H7 (cell line): ENCODE data around the gene PBX3. TPM values are rescaled to one million over a fixed set of nuclear protein-coding genes. Genes with fewer than 3 reads are reported as not detected.

Source experiments
- DNase-seq: peaks from one replicate; pipeline ENCODE4 v3.0.0; 2012
- H3K27me3 ChIP-seq: 2 replicates; pipeline ENCODE4 v1.6.0; 2011; ENCODE audit warnings: mild to moderate bottlenecking, low read length; ENCODE audit not compliant: control insufficient read depth, insufficient read depth
- H3K36me3 ChIP-seq: replicated peaks from 2 replicates; pipeline ENCODE4 v1.5.1; 2011; ENCODE audit warnings: low read length; ENCODE audit not compliant: control insufficient read depth, insufficient read depth
- H3K4me3 ChIP-seq: 2 replicates; pipeline ENCODE4 v1.5.1; 2011; ENCODE audit warnings: low read depth, mild to moderate bottlenecking, control low read depth, low read length, moderate library complexity; ENCODE audit not compliant: insufficient read depth
- total RNA-seq: library from RNA; depleted of rRNA; stranded (reverse); fragments of >200 nt; shearing (Covaris generic); gene quantifications from 2 replicates; pipeline ENCODE4 v1.2.3, GENCODE V29; 2014

Gene PBX3
- total RNA-seq, 1 experiment from 2014 or later: 46.9 TPM

DNA sequence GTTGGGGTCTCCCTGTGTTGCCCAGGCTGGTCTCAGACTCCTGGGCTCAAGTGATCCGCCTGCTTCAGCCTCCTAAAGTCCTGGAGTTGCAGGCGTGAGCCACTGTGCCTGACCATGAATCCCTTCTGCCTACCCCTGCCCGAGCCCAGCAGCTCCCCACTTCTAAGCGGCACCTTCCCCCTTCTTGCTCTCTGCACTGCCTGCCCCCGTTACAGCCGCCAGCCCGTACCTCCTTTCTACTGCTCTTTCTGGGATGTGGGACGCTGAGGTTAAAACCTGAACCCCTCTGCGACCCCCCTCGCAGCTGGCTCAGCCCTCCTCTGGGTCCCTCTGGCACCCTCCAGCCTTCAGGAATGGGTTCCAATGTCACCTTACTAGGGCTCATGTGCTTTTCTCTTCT lies 249.6 kb downstream of the PBX3 start:
- Histone ChIP-seq H3K27me3 (no peaks in the 10 kb centered on the region), H3K4me3 (no peak overlapping the region), H3K36me3 (no peaks in the 10 kb centered on the region)
- DNase-seq: no peak

DNA sequence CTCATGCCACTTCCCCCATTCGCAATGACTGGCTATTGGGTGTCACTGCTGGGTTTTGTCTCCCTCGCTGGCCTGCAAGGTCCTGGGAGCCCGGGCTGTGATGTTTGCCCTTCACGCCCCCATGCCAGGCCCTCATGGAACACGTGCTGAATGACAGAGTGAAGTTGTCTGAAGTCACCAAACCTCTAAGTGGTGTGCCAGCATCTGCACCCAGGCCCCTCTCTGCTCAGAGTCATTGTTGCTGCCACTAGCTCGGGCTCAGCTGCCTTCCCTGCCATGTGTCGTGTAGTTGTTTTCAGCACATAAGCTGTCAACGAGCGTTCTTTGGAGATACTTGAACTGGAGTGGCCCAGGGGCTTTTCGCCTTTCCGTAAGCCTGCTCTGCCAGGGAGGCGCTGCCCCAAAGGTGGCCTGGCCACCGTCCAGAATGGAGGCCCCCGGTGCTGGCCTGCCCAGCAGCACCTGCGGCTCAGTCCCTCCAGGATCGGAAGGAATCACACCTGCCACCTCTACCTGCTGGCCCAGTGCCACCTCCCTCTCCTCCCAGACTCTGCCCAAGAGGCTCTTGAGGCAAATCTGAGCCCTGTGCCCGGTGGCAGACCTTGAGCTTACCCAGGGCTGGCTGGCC lies 250.1 kb downstream of the PBX3 start:
- H3K27me3 ChIP-seq: no peaks in the 10 kb centered on the region
- H3K4me3 ChIP-seq: no peak overlapping the region
- peak; percentile 41 for DNase-seq
- H3K36me3 ChIP-seq: no peaks in the 10 kb centered on the region

DNA sequence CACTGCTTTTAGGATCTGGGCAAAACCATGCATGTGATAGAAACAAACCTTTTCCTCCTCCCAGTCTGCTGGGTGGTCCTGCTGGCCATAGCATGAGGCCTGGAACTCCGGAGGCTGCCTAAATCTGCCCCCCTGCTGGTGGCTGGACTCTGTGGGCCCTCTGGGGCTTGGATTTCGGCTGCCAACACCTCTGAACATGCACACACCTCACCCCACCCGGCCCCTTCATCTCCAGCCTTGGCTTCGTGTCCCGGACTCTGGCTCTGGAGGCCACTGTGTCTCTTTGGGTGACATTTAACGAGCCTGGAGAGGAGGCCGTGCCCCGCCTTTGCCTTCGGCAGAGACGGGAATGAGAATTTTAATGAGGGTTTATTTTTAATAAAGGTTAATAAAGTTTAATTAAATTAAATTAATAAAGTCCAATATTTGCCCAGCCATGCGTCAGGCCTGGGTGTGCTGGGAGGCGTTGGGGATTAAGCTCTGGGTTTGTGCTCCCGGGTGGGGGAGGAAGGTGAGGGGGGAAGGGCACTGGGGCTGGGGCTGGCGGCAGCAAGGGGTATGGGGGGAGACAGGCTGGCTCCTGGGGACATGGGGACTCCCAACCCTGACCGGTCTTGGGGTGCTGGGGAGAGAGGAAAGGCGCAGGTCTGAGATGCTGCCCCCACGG lies 251.8 kb downstream of the PBX3 start:
- peak; percentile 66 for DNase-seq
- Histone ChIP-seq H3K27me3 (no peaks in the 10 kb centered on the region), H3K4me3 (no peak overlapping the region), H3K36me3 (no peaks in the 10 kb centered on the region)

DNA sequence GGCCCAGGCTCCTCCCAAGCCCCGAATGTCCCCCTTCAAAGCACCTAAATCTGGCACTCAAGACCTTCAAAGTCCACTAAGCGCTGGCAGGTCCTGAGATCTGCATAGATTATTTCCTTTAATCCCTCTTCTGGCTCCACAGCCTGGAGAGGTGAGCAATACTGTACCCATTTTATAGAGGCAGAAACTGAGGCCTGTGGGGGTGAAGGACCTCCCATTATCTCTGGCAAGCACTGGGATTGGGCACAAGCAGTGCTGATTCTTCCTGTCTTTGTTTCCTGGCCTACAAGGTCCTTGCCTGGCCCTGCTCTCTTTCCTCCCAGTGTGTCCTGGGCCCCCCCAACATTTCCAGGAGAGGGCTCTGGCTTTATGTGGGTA lies 252.3 kb downstream of the PBX3 start:
- no peak for DNase-seq
- Histone ChIP-seq H3K27me3 (no peaks in the 10 kb centered on the region), H3K36me3 (no peaks in the 10 kb centered on the region), H3K4me3 (no peak overlapping the region)

DNA sequence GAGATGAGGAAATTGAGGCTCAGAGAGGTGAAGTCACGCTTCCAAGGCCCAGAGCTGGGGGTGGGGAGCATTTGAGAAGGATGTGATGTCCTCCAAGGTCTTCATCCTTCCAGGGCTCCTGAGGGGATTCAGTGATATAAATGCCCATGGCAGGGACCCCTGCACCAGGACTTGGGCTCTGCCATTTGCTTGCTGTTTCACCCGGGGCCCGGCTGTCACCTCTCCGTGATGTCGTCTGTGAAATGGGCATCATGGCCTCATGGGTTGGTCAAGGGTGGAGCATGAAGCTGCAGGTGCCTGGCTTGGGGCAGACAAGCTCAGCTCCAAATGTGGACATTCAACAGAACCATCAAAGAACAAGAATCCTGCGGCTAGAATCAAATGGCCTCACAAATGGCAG lies 253.1 kb downstream of the PBX3 start:
- no peaks in the 10 kb centered on the region for H3K27me3 ChIP-seq
- no peak for DNase-seq
- no peak overlapping the region for H3K4me3 ChIP-seq
- no peaks in the 10 kb centered on the region for H3K36me3 ChIP-seq

DNA sequence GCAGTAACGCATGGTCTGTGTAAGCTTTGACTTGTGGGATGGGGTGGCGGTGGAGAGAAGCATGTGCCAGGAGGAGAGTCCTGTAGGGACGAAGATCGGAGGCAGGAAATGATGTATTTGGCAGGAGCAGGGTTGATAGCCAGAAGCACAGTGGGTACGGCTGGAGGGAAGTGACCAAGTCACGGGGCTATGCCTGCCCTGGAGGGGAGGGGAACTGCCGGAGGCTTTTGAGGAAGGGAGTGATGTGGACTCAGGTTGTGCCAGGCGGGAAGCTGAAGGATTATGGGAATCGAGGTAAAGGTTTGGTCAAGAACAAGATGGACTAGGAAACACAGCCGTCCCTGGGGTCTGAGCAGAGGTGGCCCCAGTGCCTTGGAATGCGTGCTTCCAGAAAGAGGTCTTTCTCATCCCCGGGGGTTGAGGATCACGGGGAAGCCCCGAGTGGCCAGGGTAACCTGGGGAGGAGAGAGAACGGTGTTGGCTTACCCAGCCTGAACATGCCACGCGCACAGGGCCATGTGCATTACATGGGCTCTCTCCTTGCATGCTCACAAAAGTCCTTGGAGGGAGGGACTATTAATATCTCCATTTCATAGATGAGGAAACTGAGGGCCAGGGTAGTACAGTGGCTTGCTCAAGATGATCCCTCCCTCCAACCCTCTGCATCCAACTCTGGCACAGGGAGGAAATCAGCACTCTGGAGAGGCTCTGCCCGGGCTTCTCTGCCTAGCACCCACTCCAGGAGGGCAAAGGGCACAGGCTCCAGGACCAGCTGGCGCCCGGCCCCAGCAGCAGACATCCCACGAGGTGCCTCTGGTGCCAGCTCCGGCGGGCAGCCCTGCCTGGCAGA lies 253.8 kb downstream of the PBX3 start:
- DNase-seq: peak; percentile 45
- Histone ChIP-seq H3K4me3 (no peak overlapping the region), H3K27me3 (no peaks in the 10 kb centered on the region), H3K36me3 (no peaks in the 10 kb centered on the region)

DNA sequence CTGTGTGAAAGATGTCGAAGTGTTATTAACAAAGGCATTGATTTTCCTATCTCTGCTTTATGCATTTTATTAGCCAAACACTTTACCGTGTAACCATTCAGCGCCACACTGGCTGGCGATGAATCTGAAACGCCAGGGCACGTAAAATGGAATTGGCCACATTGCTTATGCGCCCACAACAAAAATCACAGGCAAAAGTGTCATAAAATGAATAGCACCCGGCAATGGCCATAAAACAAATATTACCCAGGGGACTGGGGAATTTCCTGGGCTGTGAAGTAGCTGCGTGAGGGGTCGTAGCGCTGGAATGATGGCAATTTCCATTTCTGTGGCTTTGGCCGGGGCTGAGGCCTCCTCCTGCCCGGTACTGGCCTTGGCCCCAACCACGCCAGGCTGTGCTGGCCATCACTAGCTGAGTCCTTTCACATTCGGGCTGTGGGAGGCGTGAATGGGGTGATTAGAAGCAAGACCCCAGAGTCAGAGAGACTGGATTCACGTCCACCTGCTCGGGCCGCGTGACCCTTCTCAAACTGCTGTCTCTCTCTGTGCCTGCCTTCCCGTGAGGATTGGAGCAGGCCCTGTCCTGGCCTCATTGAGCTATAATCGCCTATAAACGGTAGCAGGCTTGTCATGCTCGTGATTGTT lies 254.5 kb downstream of the PBX3 start:
- Histone ChIP-seq H3K27me3 (no peaks in the 10 kb centered on the region), H3K4me3 (no peak overlapping the region), H3K36me3 (no peaks in the 10 kb centered on the region)
- DNase-seq: peak; percentile 47

DNA sequence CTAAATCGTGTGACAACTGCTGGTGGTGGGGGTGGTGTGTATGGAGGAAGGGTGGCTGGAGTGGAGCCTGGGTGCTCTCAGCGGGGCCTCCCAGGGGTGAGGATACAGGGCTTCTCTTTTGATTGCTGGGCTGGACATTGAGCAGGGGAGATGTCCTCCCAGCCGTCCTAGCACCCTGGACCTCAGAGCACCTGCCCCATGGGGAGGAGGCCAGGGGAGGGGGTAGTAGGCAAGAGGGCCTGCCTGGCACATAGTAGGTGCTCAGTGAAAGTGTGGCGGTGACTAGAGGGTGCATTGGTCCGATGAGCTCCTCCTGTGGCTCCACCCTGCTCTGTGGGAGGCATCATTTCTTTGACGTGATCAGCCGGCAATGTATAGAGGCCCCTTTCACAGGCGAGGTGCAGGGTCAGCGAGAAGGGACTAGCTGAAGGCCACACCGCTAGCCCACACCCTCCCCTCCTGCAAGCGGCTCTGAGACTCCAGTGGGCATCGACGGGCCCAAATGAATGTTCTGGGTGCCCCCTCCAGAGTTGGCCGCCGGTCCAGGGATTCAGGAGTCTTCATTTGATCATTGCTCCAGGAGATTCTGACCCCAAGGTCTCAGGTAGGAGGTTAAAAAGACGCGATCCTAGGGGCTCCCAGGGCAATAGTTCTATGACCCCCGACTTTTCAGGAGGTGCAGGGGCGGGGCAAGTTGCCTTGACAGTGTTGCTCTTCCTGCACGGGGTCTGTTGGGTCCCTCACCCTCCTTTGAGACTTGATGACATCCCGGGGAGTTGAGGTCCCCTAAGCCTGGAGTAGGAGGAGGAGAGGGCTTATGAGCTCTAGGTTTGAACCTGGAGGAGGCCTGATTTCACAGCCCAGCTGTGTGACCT lies 255.5 kb downstream of the PBX3 start:
- no peaks in the 10 kb centered on the region for H3K36me3 ChIP-seq
- no peaks in the 10 kb centered on the region for H3K27me3 ChIP-seq
- no peak overlapping the region for H3K4me3 ChIP-seq
- peak; percentile 42 for DNase-seq

DNA sequence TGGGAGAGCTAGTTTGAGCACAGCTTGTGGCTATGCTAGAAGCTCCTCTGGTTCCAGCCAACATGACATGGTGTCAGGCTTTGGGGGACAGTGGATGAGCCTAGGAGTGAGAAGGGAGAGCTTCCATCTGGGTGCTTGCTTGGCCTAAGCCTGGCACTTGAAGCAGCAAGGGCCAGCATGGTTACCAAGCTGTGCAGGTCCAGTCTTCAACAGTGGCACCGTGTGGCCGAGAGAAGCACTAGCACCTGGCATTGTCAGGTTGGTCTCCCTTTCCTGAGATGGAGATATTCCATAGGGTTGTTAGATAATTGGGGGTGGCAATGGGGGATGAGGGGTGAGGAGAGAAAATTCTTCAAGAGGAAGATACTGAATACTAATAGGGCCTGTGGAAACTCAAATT lies 261.9 kb downstream of the PBX3 start:
- DNase-seq: no peak
- no peak overlapping the region for H3K4me3 ChIP-seq
- no peaks in the 10 kb centered on the region for H3K36me3 ChIP-seq
- no peaks in the 10 kb centered on the region for H3K27me3 ChIP-seq

DNA sequence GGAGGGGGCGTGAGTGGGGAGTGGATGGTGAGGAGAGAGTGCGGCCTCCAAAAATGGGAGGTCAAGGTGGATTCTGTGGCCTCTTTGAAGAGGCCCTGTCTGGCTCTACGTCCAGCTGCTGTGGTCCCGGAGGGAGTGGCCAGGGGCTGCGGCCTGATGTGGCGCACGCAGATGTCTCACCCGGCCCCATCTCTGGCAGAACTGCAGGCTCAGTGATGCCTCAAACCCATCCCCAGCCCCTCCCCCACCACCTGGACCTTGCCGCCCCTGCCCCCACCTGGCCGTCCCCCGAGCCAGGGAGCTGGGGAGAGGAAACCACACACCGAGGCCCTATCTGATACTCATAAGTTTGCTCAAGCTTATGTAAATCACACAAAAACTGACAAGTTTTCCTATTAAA lies 267.6 kb downstream of the PBX3 start:
- no peak overlapping the region for H3K4me3 ChIP-seq
- DNase-seq: peak; percentile 68
- no peaks in the 10 kb centered on the region for H3K36me3 ChIP-seq
- no peaks in the 10 kb centered on the region for H3K27me3 ChIP-seq

DNA sequence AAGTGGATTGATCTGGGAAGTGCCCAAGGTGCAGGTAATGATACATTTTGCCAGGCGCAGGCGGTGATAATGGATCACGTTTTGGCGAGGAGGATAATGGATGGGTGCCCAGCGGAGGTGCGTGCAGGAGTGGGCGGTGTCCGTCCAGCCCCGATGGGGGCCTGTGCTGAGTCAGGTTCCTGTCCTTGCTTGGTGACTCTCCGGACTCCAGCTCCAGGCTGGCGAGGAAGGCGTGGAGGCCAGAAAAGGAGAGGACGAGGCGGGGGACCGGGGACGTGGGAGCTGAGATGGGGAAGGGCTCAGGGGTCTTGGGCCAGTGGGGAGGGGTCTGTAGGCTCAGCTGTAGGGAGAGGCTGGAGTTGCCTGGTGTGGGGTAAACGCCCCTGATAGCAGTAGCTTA lies 268.3 kb downstream of the PBX3 start:
- no peaks in the 10 kb centered on the region for H3K36me3 ChIP-seq
- no peak overlapping the region for H3K4me3 ChIP-seq
- no peak for DNase-seq
- no peaks in the 10 kb centered on the region for H3K27me3 ChIP-seq

DNA sequence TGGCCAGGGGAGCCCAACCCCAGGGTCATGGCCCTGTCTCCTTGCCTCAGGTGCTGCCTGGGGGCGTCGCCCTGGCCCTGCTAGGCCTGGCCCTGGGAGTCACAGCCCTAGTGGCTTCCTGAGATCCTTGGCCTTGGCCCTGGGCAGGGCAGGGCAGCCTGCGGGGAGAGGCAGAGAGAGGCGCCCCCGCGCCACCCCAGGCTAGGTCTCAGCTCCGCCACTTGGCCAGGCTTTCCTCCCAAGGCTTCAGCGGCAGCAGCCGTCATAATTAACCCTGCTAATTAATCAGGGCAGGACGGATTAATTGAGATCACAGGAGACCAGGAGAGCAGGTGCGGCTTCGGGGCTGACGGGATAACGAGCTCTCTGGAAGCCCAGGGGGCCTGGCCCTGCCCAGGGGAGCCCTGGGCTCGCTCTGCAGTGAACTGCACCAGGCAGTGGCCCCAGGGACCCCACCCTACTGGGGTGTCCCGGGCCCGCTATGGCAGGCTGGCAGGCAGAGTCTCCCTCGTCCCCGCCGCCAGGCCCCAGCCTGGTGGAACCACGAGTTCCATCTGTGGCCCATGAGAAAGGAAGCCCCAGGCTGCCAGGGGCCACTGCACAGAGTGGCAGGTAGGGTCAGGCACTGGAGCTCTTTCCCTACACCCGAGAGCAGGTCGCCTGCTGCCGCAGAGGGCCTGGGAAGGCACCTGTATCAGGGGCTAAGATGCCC lies 269.6 kb downstream of the PBX3 start:
- no peaks in the 10 kb centered on the region for H3K27me3 ChIP-seq
- no peaks in the 10 kb centered on the region for H3K36me3 ChIP-seq
- DNase-seq: no peak
- H3K4me3 ChIP-seq: no peak overlapping the region
